Measurements from ENCODE around the gene GRIK4.

GRCh38 chr11:120540744-120541465 lies 29.4 kb downstream of the GRIK4 start:
- TF ChIP-seq POLR2AphosphoS5 (IDR thresholded peaks at IDR 0.05; ENCODE audit: low read depth, low read length): no peak
- TF ChIP-seq CTCF (IDR thresholded peaks at IDR 0.05): no peak
- TF ChIP-seq MXI1 (IDR thresholded peaks at IDR 0.05; ENCODE audit: low read depth, low read length): no peak
- TF ChIP-seq ELF1 (IDR thresholded peaks at IDR 0.05): no peak
- no peak for TF ChIP-seq RAD21 (IDR thresholded peaks at IDR 0.05; ENCODE audit: low read length)
- TF ChIP-seq SMC3 (IDR thresholded peaks at IDR 0.05; ENCODE audit: low read depth, low read length): no peak
- no peak for TF ChIP-seq TAF1 (IDR thresholded peaks at IDR 0.05; ENCODE audit: borderline replicate concordance, low read depth, low read length)
- no peak for TF ChIP-seq FOXJ3 (CRISPR knock-in tag; IDR thresholded peaks at IDR 0.05)
- no peak for TF ChIP-seq YY1 (IDR thresholded peaks at IDR 0.05; ENCODE audit: low read depth)
- TF ChIP-seq SIN3A (IDR thresholded peaks at IDR 0.05; ENCODE audit: borderline replicate concordance, low read depth, low read length): no peak
- TF ChIP-seq TCF12 (IDR thresholded peaks at IDR 0.05): no peak
- no peak for TF ChIP-seq FOXM1 (IDR thresholded peaks at IDR 0.05; ENCODE audit: low read depth)

Data from SK-N-SH (cell line).